RWPE2 (cell line): Measurements from ENCODE around the gene TMED5.
"Not testable (repeated sequence)": the region's sequence is repeated elsewhere in the genome, so short reads cannot be mapped to it uniquely, and the experiment has no call there.

Experiments used
- ATAC-seq: fragments of 200-7000 bp; cut with Tn5 transposase; 3 replicates; pipeline ENCODE4 v1.9.1; 2021; ENCODE audit warnings: low read depth
- DNase-seq: peaks from one replicate; pipeline ENCODE4 v3.0.0-alpha.2; 2020; ENCODE audit warnings: low spot score
- H3K27ac ChIP-seq: fragments of 450-650 bp; 2 replicates; pipeline ENCODE4 v1.5.1; 2017; ENCODE audit warnings: mild to moderate bottlenecking; ENCODE audit not compliant: poor library complexity, severe bottlenecking
- H3K27me3 ChIP-seq: fragments of 250-450 bp; sonication (Bioruptor Pico); 2 replicates; pipeline ENCODE4 v1.5.1; 2021; ENCODE audit warnings: mild to moderate bottlenecking, moderate library complexity; ENCODE audit not compliant: insufficient read depth, poor library complexity, severe bottlenecking
- H3K36me3 ChIP-seq: fragments of 250-450 bp; sonication (Bioruptor Pico); 2 replicates; pipeline ENCODE4 v1.5.1; 2020; ENCODE audit warnings: low read depth, mild to moderate bottlenecking, moderate library complexity
- H3K4me1 ChIP-seq: fragments of 250-450 bp; sonication (Bioruptor Pico); 2 replicates; pipeline ENCODE4 v1.5.1; 2021; ENCODE audit warnings: mild to moderate bottlenecking, moderate library complexity; ENCODE audit not compliant: insufficient read depth, poor library complexity, severe bottlenecking
- H3K4me3 ChIP-seq: fragments of 250-450 bp; sonication (Bioruptor Pico); 2 replicates; pipeline ENCODE4 v1.5.1; 2021; ENCODE audit warnings: mild to moderate bottlenecking, moderate library complexity; ENCODE audit not compliant: severe bottlenecking
- H3K9me3 ChIP-seq: fragments of 250-450 bp; sonication (Bioruptor Pico); 2 replicates; pipeline ENCODE4 v1.5.1; 2021; ENCODE audit warnings: mild to moderate bottlenecking, moderate library complexity; ENCODE audit not compliant: severe bottlenecking
- CTCF ChIP-seq: fragments of 450-650 bp; IDR thresholded peaks from one replicate; pipeline ENCODE4 v1.5.1; 2017; ENCODE audit warnings: mild to moderate bottlenecking, moderate library complexity; ENCODE audit not compliant: poor library complexity, severe bottlenecking

The TMED5 gene

GRCh38 chr1:93179886-93180722 lies at the start of gene TMED5:
TMED5 (minus strand) TSS chr1:93180413; CDS start chr1:93180242, 171 bp downstream.
- Histone ChIP-seq H3K9me3 (no peaks in the 10 kb centered on the region), H3K4me3 (peak within 1 kb of the TSS; percentile 54), H3K36me3 (peaks cover 28% of the 10 kb centered on the region), H3K4me1 (peaks cover 15% of the 10 kb centered on the region), H3K27me3 (no peaks in the 10 kb centered on the region), H3K27ac (peak within 1 kb of the TSS; percentile 89)
- peak; percentile 87 for ATAC-seq
- TF ChIP-seq CTCF = peak; percentile 16
- DNase-seq = peak; percentile 97

GRCh38 chr1:93223023-93223675 lies 42.9 kb upstream of the TMED5 start:
- ATAC-seq (no peak), DNase-seq (no peak)
- Histone ChIP-seq H3K4me1 (peaks cover 16% of the 10 kb centered on the region), H3K27ac (no peak overlapping the region), H3K9me3 (no peaks in the 10 kb centered on the region), H3K4me3 (no peak overlapping the region), H3K27me3 (no peaks in the 10 kb centered on the region), H3K36me3 (peaks cover 82% of the 10 kb centered on the region)
- no peak for TF ChIP-seq CTCF

GRCh38 chr1:93221913-93222312 lies 41.7 kb upstream of the TMED5 start:
- H3K36me3 ChIP-seq = peaks cover 88% of the 10 kb centered on the region
- no peak for DNase-seq
- no peak overlapping the region for H3K27ac ChIP-seq
- no peaks in the 10 kb centered on the region for H3K27me3 ChIP-seq
- no peak for TF ChIP-seq CTCF
- ATAC-seq = peak; percentile 42; the same call in 2 of the 3 replicates
- no peaks in the 10 kb centered on the region for H3K9me3 ChIP-seq
- H3K4me1 ChIP-seq = peaks cover 16% of the 10 kb centered on the region
- no peak overlapping the region for H3K4me3 ChIP-seq

GRCh38 chr1:93220716-93221115 lies 40.5 kb upstream of the TMED5 start:
- not testable (repeated sequence) for DNase-seq, H3K9me3 ChIP-seq, H3K27me3 ChIP-seq, H3K4me3 ChIP-seq, ATAC-seq, H3K27ac ChIP-seq
- H3K4me1 ChIP-seq = peaks cover 16% of the 10 kb centered on the region
- peaks cover 87% of the 10 kb centered on the region for H3K36me3 ChIP-seq

GRCh38 chr1:93219443-93219842 lies 39.2 kb upstream of the TMED5 start:
- ATAC-seq (no peak), DNase-seq (no peak)
- no peaks in the 10 kb centered on the region for H3K9me3 ChIP-seq
- TF ChIP-seq CTCF = no peak
- H3K4me1 ChIP-seq = peaks cover 16% of the 10 kb centered on the region
- H3K36me3 ChIP-seq = peaks cover 86% of the 10 kb centered on the region
- no peaks in the 10 kb centered on the region for H3K27me3 ChIP-seq
- H3K4me3 ChIP-seq = no peak overlapping the region
- H3K27ac ChIP-seq = no peak overlapping the region
